Mesenchymal stem cell (in vitro differentiated cells and primary cell): Measurements from ENCODE around the gene TMEM134.

ENCODE experiments used
- DNase-seq: peaks from one replicate; pipeline ENCODE4 v3.0.0-alpha.2; 2013
- H2AFZ ChIP-seq: one replicate; pipeline ENCODE4 v1.6.1; 2013; ENCODE audit warnings: low read depth, mild to moderate bottlenecking, control low read depth, inconsistent platforms, low read length, moderate library complexity
- H2AK5ac ChIP-seq: 2 replicates; pipeline ENCODE4 v1.6.1; 2013; ENCODE audit warnings: low read length, moderate library complexity, mild to moderate bottlenecking, inconsistent platforms; ENCODE audit not compliant: severe bottlenecking
- H2BK120ac ChIP-seq: one replicate; pipeline ENCODE4 v1.6.1; 2013; ENCODE audit warnings: low read depth, mild to moderate bottlenecking, inconsistent platforms, low read length, moderate library complexity
- H2BK12ac ChIP-seq, 2 experiments: one replicate each; pipeline ENCODE4 v1.6.1; 2013; ENCODE audit warnings: inconsistent platforms in 2 of 2, low read length in 2 of 2, mild to moderate bottlenecking in 2 of 2, moderate library complexity in 2 of 2, control low read depth in 1 of 2
- H2BK15ac ChIP-seq: one replicate; pipeline ENCODE4 v1.6.1; 2013; ENCODE audit warnings: mild to moderate bottlenecking, low read depth, inconsistent platforms; ENCODE audit not compliant: poor library complexity, severe bottlenecking
- H2BK5ac ChIP-seq: 2 replicates; pipeline ENCODE4 v1.6.1; 2013; ENCODE audit warnings: low read depth, mild to moderate bottlenecking, low read length, control low read depth, inconsistent platforms; ENCODE audit not compliant: poor library complexity, severe bottlenecking
- H3K14ac ChIP-seq, 2 experiments: one replicate each; pipeline ENCODE4 v1.6.1; 2013; ENCODE audit warnings: inconsistent platforms in 2 of 2, low read length in 2 of 2, control low read depth in 1 of 2, mild to moderate bottlenecking in 1 of 2, moderate library complexity in 1 of 2
- H3K18ac ChIP-seq, 2 experiments: one replicate each; pipeline ENCODE4 v1.6.1; 2013; ENCODE audit warnings: inconsistent platforms in 2 of 2, low read length in 2 of 2, control low read depth in 1 of 2, low read depth in 1 of 2, mild to moderate bottlenecking in 1 of 2
- H3K23ac ChIP-seq, 2 experiments: one replicate each; pipeline ENCODE4 v1.6.1; 2013; ENCODE audit warnings: inconsistent platforms in 2 of 2, low read length in 2 of 2, mild to moderate bottlenecking in 2 of 2, moderate library complexity in 2 of 2, control low read depth in 1 of 2
- H3K27ac ChIP-seq: 2 replicates; pipeline ENCODE4 v1.5.1; 2013; ENCODE audit warnings: mild to moderate bottlenecking, moderate library complexity, low read length, control low read depth, inconsistent platforms; ENCODE audit not compliant: poor library complexity, severe bottlenecking
- H3K27me3 ChIP-seq, 2 experiments: 2 replicates each; pipeline versions ENCODE4 v1.6.1 to v1.7.0; 2013; ENCODE audit warnings: low read length in 2 of 2, mild to moderate bottlenecking in 2 of 2, moderate library complexity in 2 of 2, control low read depth in 1 of 2, inconsistent platforms in 1 of 2; ENCODE audit not compliant: control insufficient read depth in 1 of 2, insufficient read depth in 1 of 2
- H3K36me3 ChIP-seq, 2 experiments: 2 replicates each; pipeline versions ENCODE4 v1.6.1 to v1.7.0; 2013; ENCODE audit warnings: low read length in 2 of 2, control low read depth in 1 of 2, inconsistent platforms in 1 of 2, low read depth in 1 of 2, mild to moderate bottlenecking in 1 of 2; ENCODE audit not compliant: insufficient read depth in 2 of 2, control insufficient read depth in 1 of 2
- H3K4ac ChIP-seq, 2 experiments: one replicate each; pipeline ENCODE4 v1.6.1; 2013; ENCODE audit warnings: inconsistent platforms in 2 of 2, low read length in 2 of 2, mild to moderate bottlenecking in 2 of 2, moderate library complexity in 2 of 2, control low read depth in 1 of 2, low read depth in 1 of 2
- H3K4me1 ChIP-seq: 2 replicates; pipeline ENCODE4 v1.6.1; 2013; ENCODE audit warnings: low read depth, low read length, control low read depth; ENCODE audit not compliant: control insufficient read depth, insufficient read depth
- H3K4me2 ChIP-seq: 2 replicates; pipeline ENCODE4 v1.6.1; 2013; ENCODE audit warnings: low read length, mild to moderate bottlenecking, inconsistent platforms; ENCODE audit not compliant: poor library complexity, severe bottlenecking
- H3K4me3 ChIP-seq, 2 experiments: 2 replicates each; pipeline versions ENCODE4 v1.5.1 to v1.7.0; 2013; ENCODE audit warnings: low read length in 2 of 2, mild to moderate bottlenecking in 2 of 2, control low read depth in 1 of 2, low read depth in 1 of 2; ENCODE audit not compliant: insufficient read depth in 1 of 2
- H3K79me1 ChIP-seq: replicated peaks from 2 replicates; pipeline ENCODE4 v1.6.1; 2013; ENCODE audit warnings: mild to moderate bottlenecking, control low read depth, low read length, inconsistent platforms; ENCODE audit not compliant: poor library complexity, severe bottlenecking
- H3K9ac ChIP-seq: 2 replicates; pipeline ENCODE4 v1.7.0; 2013; ENCODE audit warnings: mild to moderate bottlenecking, low read length, moderate library complexity
- H3K9me3 ChIP-seq: 2 replicates; pipeline ENCODE4 v1.7.0; 2013; ENCODE audit warnings: mild to moderate bottlenecking, low read length; ENCODE audit not compliant: control insufficient read depth
- H4K8ac ChIP-seq: one replicate; pipeline ENCODE4 v1.6.1; 2013; ENCODE audit warnings: inconsistent platforms, mild to moderate bottlenecking, low read length, moderate library complexity
- H4K91ac ChIP-seq: one replicate; pipeline ENCODE4 v1.6.1; 2013; ENCODE audit warnings: mild to moderate bottlenecking, low read length, inconsistent platforms
- WGBS: methylation state at CpG from one replicate; pipeline ENCODE4 v1.1.7; 2013; ENCODE audit warnings: mixed read lengths; 5-methylcytosine and 5-hydroxymethylcytosine counted together

The TMEM134 gene

DNA sequence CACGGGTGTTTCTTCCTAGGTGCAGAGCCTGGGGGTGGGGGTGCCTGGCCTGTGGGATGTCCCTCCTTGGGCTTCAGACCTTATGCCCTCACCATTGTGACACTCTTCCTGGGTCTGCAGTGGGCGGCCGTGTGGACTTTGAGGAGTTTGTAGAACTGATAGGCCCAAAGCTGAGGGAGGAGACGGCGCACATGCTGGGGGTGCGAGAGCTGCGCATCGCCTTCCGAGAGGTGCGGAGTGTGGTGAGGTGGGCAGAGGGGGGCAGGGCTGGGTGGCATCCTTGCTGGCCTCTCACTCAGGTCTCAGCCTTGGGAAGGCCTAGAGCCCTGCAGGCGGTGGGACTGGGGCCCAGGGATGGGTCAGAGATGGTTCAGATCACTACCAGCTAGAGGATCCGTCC is 11.6 kb downstream of the TMEM134 start:
- Histone ChIP-seq H3K36me3 (peaks cover 0 to 3% of the 10 kb centered on the region in 2 experiments), H3K27me3 (peaks cover 0 to 25% of the 10 kb centered on the region in 2 experiments), H3K4me3 (no peak overlapping the region), H2BK15ac (no peak overlapping the region), H2AFZ (no peak overlapping the region), H3K9ac (no peak overlapping the region), H3K14ac (no peak overlapping the region), H2BK12ac (no peak overlapping the region), H2BK5ac (no peak overlapping the region), H3K4me1 (peaks cover 3% of the 10 kb centered on the region), H3K27ac (no peak overlapping the region), H4K91ac (peak overlapping the region; percentile 20), H3K23ac (no peak overlapping the region), H3K79me1 (no peaks in the 10 kb centered on the region), H3K9me3 (no peaks in the 10 kb centered on the region), H2BK120ac (no peak overlapping the region), H3K4ac (no peak overlapping the region), H3K4me2 (no peak overlapping the region), H4K8ac (no peak overlapping the region), H3K18ac (no peak overlapping the region), H2AK5ac (no peak overlapping the region)
- 95% methylated on average over 12 of the region's 12 CpGs for WGBS
- no peak for DNase-seq

GRCh38 chr11:67456068-67456705 is 12.9 kb downstream of the TMEM134 start:
- no peak for DNase-seq
- Histone ChIP-seq H3K18ac (no peak overlapping the region), H2BK120ac (no peak overlapping the region), H3K4me2 (no peak overlapping the region), H2BK5ac (no peak overlapping the region), H3K9ac (no peak overlapping the region), H3K23ac (no peak overlapping the region), H4K8ac (no peak overlapping the region), H3K79me1 (no peaks in the 10 kb centered on the region), H3K27me3 (peaks cover 0 to 32% of the 10 kb centered on the region in 2 experiments), H3K36me3 (peaks cover 0 to 3% of the 10 kb centered on the region in 2 experiments), H2AFZ (no peak overlapping the region), H3K4me1 (peaks cover 3% of the 10 kb centered on the region), H4K91ac (no peak overlapping the region), H3K4ac (no peak overlapping the region), H3K27ac (no peak overlapping the region), H3K14ac (no peak overlapping the region), H2BK12ac (no peak overlapping the region), H2AK5ac (no peak overlapping the region), H3K9me3 (no peaks in the 10 kb centered on the region), H3K4me3 (no peak overlapping the region), H2BK15ac (no peak overlapping the region)
- WGBS = 87% methylated on average over 25 of the region's 25 CpGs

- peaks cover 3% of the 10 kb centered on the region for H3K4me1 ChIP-seq
- no peak within 1 kb of the TSS for H3K4ac ChIP-seq
- H2AK5ac ChIP-seq = no peak within 1 kb of the TSS
- H2BK5ac ChIP-seq = no peak within 1 kb of the TSS
- peaks cover 0 to 32% of the 10 kb centered on the region in 2 experiments for H3K27me3 ChIP-seq
- H3K4me3 ChIP-seq = no peak within 1 kb of the TSS
- H3K14ac ChIP-seq = no peak within 1 kb of the TSS
- no peak within 1 kb of the TSS for H3K23ac ChIP-seq
- H3K27ac ChIP-seq = no peak within 1 kb of the TSS
- peaks cover 0 to 3% of the 10 kb centered on the region in 2 experiments for H3K36me3 ChIP-seq
- H2AFZ ChIP-seq = no peak within 1 kb of the TSS
- no peak within 1 kb of the TSS for H2BK15ac ChIP-seq
- no peak for DNase-seq
- H2BK120ac ChIP-seq = no peak within 1 kb of the TSS
- no peak within 1 kb of the TSS for H4K8ac ChIP-seq
- no peak within 1 kb of the TSS for H4K91ac ChIP-seq
- no peak within 1 kb of the TSS for H3K9ac ChIP-seq
- H3K4me2 ChIP-seq = no peak within 1 kb of the TSS
- no peak within 1 kb of the TSS for H2BK12ac ChIP-seq
- no peaks in the 10 kb centered on the region for H3K9me3 ChIP-seq
- no peaks in the 10 kb centered on the region for H3K79me1 ChIP-seq
- 94% methylated on average over 2 of the region's 3 CpGs for WGBS
- no peak within 1 kb of the TSS for H3K18ac ChIP-seq
Measured at GRCh38 chr11:67455054-67455453, 14.0 kb downstream of the TMEM134 start, which contains the start of gene CABP4. TSS of gene CABP4 (plus strand) at chr11:67455354. CDS start at chr11:67455424, 70 bp downstream.

GRCh38 chr11:67453816-67454732 is 15.0 kb downstream of the TMEM134 start:
- 91% methylated on average over 18 of the region's 21 CpGs for WGBS
- no peak overlapping the region for H3K4me3 ChIP-seq
- H2BK5ac ChIP-seq = no peak overlapping the region
- H3K9me3 ChIP-seq = no peaks in the 10 kb centered on the region
- peaks cover 0 to 32% of the 10 kb centered on the region in 2 experiments for H3K27me3 ChIP-seq
- H3K4ac ChIP-seq = no peak overlapping the region
- H3K27ac ChIP-seq = no peak overlapping the region
- no peaks in the 10 kb centered on the region for H3K79me1 ChIP-seq
- no peak overlapping the region for H3K4me2 ChIP-seq
- no peak overlapping the region for H3K9ac ChIP-seq
- no peak overlapping the region for H3K18ac ChIP-seq
- H2BK15ac ChIP-seq = no peak overlapping the region
- H3K23ac ChIP-seq = no peak overlapping the region
- H3K14ac ChIP-seq = no peak overlapping the region
- no peak for DNase-seq
- no peak overlapping the region for H2AFZ ChIP-seq
- H4K91ac ChIP-seq = no peak overlapping the region
- H2BK12ac ChIP-seq = no peak overlapping the region
- peaks cover 0 to 3% of the 10 kb centered on the region in 2 experiments for H3K36me3 ChIP-seq
- no peak overlapping the region for H4K8ac ChIP-seq
- no peak overlapping the region for H2AK5ac ChIP-seq
- peaks cover 3% of the 10 kb centered on the region for H3K4me1 ChIP-seq
- H2BK120ac ChIP-seq = no peak overlapping the region
